AG10803 (cell line): ENCODE results near the gene DYNC1H1.

Source experiments
- DNase-seq: peaks from one replicate; pipeline ENCODE4 v3.0.0; 2010; ENCODE audit warnings: low read depth
- H3K4me3 ChIP-seq: 2 replicates; pipeline ENCODE4 v1.5.1; 2011; ENCODE audit warnings: mild to moderate bottlenecking, low read length, control low read depth
- CTCF ChIP-seq: conservative IDR thresholded peaks from 2 replicates; pipeline ENCODE4 v1.5.1; 2011; ENCODE audit warnings: mild to moderate bottlenecking, low read length, control low read depth, inconsistent platforms

The DYNC1H1 gene

GRCh38 chr14:102013669-102014200 is 49.4 kb downstream of the DYNC1H1 start:
- TF ChIP-seq CTCF: no peak
- no peak for DNase-seq
- no peak overlapping the region for H3K4me3 ChIP-seq

DNA sequence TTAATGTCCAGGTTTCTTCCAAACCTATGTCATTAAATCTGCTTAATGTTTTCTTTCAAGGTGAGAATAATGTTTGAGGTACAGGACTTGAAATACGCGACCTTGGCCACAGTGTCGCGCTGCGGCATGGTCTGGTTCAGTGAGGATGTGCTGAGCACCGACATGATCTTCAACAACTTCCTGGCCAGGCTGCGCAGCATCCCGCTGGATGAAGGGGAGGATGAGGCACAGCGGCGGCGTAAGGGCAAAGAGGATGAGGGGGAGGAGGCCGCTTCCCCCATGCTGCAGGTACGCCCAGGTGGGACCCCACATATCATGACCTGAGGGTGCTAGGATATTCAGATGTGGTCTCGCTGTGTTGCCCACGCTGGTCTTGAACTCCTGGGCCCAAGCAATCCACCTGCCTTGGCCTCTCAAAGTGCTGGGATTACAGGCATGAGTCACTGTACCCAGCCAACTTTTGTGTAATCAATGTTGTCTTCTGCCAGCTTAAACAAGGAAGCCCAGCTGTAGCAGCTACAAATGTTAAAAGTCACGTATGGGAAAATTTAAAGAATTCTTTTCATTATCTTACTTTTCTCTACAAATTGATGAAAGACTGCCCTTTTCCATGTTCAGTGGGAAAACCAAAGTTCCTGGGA is 50.8 kb downstream of the DYNC1H1 start:
- DNase-seq: no peak
- H3K4me3 ChIP-seq: no peak overlapping the region
- TF ChIP-seq CTCF: no peak

- DNase-seq: no peak
- H3K4me3 ChIP-seq: no peak overlapping the region
- TF ChIP-seq CTCF: no peak
Observed at GRCh38 chr14:102015771-102016170, 51.4 kb downstream of the DYNC1H1 start.

- no peak overlapping the region for H3K4me3 ChIP-seq
- no peak for DNase-seq
- no peak for TF ChIP-seq CTCF
Observed at GRCh38 chr14:102016420-102017090, 52.2 kb downstream of the DYNC1H1 start.

GRCh38 chr14:102018251-102018650 is 53.9 kb downstream of the DYNC1H1 start:
- no peak for DNase-seq
- TF ChIP-seq CTCF: no peak

GRCh38 chr14:102019006-102019540 is 54.7 kb downstream of the DYNC1H1 start:
- DNase-seq: no peak
- no peak overlapping the region for H3K4me3 ChIP-seq
- no peak for TF ChIP-seq CTCF

More at GRCh38 chr14:102018251-102018650, 53.9 kb downstream of the DYNC1H1 start:
- no peak overlapping the region for H3K4me3 ChIP-seq
